GM13977 (cell line): ENCODE data around the gene OPA1.

Experiments
- DNase-seq: peaks from one replicate; pipeline ENCODE4 v3.0.0; 2012; ENCODE audit warnings: low spot score
- CTCF ChIP-seq: IDR thresholded peaks from 2 replicates; pipeline ENCODE4 v1.5.1; 2012; ENCODE audit warnings: mild to moderate bottlenecking, control low read depth; ENCODE audit not compliant: insufficient read depth; ENCODE audit errors: extremely low read depth, missing control alignments
- in situ Hi-C: fragments of 300-500 bp; cut with MboI; formaldehyde crosslinking; loops from one replicate; pipeline ENCODE4 v1.12.0; 2022; ENCODE audit warnings: low sequenced_read_pairs, low pct_unique_long_range_greater_than_20kb, mixed read lengths, inconsistent platforms; ENCODE audit not compliant: unreplicated experiment

The OPA1 gene

GRCh38 chr3:193638833-193639232 is 45.8 kb downstream of the OPA1 start:
- in situ Hi-C loops = no loop called here
- DNase-seq = no peak
- TF ChIP-seq CTCF = no peak

- TF ChIP-seq CTCF = no peak
- in situ Hi-C loops = no loop called here
- no peak for DNase-seq
Observed at GRCh38 chr3:193640165-193640715, 47.2 kb downstream of the OPA1 start.

- in situ Hi-C loops = no loop called here
- no peak for DNase-seq
- no peak for TF ChIP-seq CTCF
Observed at GRCh38 chr3:193640728-193641439, 47.9 kb downstream of the OPA1 start.

GRCh38 chr3:193641440-193641775 is 48.4 kb downstream of the OPA1 start:
- in situ Hi-C loops = no loop called here
- no peak for DNase-seq
- TF ChIP-seq CTCF = no peak

GRCh38 chr3:193645806-193646205 is 52.8 kb downstream of the OPA1 start:
- in situ Hi-C loops = no loop called here
- no peak for TF ChIP-seq CTCF
- no peak for DNase-seq

GRCh38 chr3:193648542-193649076 is 55.6 kb downstream of the OPA1 start:
- no peak for TF ChIP-seq CTCF
- DNase-seq = no peak
- in situ Hi-C loops = no loop called here

- DNase-seq = no peak
- in situ Hi-C loops = loop anchor here (25.0 kb wide), 1 partner anchor 662 kb away; no protein-coding TSS in a partner anchor
- TF ChIP-seq CTCF = no peak
Observed at GRCh38 chr3:193650585-193650984, 57.6 kb downstream of the OPA1 start.
